HG03039 (cell line): Measurements from ENCODE around the gene CXCL3.
"Not testable (repeated sequence)": the region's sequence is repeated elsewhere in the genome, so short reads cannot be mapped to it uniquely, and the experiment has no call there.

Experiments
- ATAC-seq: cut with Tn5 transposase; IDR thresholded peaks from one replicate; pipeline ENCODE4 v1.9.1; 2021; ENCODE audit warnings: mild to moderate bottlenecking, moderate library complexity; ENCODE audit not compliant: unreplicated experiment

The CXCL3 gene

GRCh38 chr4:74038425-74039314 is at the start of gene CXCL3:
Gene CXCL3, minus strand, starts transcription at chr4:74038689. Its CDS starts 78 bp downstream, at chr4:74038611.
- peak; percentile 61 for ATAC-seq

DNA sequence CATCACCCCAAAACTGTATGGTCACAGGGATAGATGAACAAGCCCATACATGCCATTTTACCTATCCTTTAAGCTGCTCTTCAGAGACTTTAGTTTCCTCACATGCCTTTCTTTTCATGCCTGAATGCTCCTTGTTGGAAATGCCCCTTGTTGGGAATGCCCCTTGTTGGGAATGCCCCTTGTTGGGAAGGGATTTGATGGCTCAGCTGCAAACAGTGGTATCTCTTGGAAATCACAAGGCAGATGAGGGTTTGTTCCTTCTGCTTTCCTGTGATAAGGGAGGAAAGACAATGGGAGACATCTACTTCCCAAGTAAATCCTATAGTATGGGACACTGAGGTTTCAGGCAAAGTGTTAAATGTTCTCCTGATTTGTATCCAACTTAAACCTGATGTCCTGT is 49.0 kb upstream of the CXCL3 start:
- ATAC-seq = no peak

- no peak for ATAC-seq
Observed at GRCh38 chr4:74085669-74086068, 47.2 kb upstream of the CXCL3 start.

DNA sequence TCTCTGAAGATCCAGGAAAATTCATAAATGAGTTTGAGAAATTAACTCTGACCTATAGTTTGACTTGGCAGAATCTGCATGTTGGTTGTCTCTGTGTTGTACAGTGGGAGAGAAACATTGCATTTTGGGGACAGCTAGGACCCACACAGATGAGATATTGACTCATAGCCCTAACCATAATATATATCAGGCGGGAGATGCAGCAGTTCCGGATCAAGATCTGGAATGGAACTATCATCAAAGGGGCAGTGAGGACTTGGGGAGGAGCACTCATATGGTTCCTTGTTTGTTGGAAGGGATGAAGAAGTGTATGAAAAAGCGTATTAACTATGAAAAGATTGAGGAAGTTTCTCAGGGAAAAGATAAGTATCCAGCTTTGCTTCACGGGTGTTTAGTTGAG is 46.5 kb upstream of the CXCL3 start:
- no peak for ATAC-seq

DNA sequence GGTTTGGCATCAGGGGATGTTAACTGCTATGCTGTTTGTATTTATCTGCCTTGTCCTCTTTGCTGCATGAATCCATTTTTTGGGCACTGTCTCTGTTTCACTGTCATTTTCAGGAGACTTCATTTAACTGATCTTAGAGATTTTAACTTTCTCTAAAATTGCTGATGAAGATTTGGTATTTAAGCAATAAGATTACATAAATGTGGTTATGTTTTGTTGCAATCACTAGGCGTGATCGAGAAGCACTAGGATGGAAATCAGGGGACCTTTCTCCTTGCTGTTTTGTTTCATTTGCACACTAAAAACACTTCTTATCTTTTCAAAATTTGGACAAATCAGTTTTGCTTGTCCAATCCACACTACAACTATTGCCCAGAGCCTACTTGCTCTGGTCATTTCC is 45.1 kb upstream of the CXCL3 start:
- ATAC-seq = no peak

- ATAC-seq = no peak
Observed at GRCh38 chr4:74081035-74081434, 42.5 kb upstream of the CXCL3 start.

DNA sequence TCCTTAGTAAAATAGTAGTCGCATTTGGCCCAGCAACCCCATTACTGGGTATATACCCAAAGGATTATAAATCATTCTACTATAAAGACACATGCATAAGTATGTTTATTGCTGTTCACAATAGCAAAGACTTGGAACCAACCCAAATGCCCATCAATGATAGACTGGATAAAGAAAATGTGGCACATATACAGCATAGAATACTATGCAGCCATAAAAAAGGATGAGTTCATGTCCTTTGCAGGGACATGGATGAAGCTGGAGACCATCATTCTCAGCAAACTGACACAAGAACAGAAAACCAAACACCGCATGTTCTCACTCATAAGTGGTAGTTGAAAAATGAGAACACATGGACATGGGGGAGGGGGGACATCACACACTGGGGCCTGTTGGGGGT is 41.9 kb upstream of the CXCL3 start:
- ATAC-seq = not testable (repeated sequence)

- not testable (repeated sequence) for ATAC-seq
Observed at GRCh38 chr4:74079024-74079423, 40.5 kb upstream of the CXCL3 start.

GRCh38 chr4:74073358-74073757 is 34.9 kb upstream of the CXCL3 start:
- no peak for ATAC-seq

DNA sequence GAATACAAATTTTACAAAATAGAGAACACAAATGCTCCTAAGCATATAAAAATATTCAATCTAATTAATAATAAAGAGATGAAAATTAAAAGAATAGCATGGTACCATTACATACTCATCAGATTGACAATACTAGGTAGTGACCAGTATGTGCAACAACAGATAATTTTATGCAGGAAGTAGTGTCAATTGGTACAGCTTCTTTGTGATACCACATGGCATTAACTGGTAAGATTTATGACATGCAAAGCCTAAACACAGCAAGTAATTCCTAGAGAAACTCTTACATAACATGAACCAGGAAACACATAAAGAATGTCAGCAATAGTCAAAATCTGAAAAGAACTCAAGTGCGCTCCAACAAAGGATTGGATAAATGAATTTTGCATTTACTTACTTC is 34.2 kb upstream of the CXCL3 start:
- no peak for ATAC-seq

DNA sequence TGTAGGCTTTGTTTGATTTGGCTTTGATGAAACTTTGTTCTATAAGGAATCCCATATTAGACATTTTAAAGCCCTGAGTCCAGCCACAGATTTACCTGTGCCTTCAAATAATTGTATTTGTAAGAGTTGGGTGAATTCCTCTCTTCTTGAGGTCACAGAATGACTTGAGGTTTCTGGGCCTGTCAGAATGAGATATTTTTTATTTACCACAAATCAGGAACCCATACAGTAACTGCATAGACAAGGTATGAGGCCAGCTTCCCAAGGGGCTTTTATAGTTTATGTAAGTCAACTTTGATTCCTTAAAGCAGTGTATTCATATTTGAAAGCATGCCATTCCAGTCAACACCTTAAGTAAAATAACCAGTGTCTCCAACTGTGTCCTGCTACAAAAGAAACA is 29.1 kb upstream of the CXCL3 start:
- no peak for ATAC-seq

- ATAC-seq = no peak
Observed at GRCh38 chr4:74066232-74066631, 27.7 kb upstream of the CXCL3 start.

DNA sequence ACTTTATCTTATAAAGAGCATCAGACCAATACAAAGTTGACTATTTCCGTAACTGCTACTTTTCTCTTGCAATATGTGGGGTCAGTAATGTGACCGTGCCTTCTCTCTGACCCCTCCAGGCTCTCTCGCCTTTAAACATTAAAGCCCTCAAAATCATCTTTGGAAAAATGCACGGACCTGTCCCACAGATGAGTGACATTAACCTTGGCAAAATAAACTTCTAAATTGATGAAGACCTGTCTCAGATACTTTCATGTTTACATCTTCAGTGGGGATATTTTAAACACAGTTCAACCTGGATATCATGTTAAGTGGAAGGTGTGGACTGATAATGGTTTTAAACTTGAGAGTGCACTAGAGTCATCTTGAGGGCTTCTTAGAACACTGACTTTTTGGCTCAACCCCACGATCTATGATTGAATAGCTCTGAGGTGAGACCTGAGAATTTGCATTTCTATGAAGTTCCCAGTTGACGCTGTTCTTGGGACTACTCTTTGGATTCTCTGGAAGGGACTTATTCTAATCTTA is 26.7 kb upstream of the CXCL3 start:
- ATAC-seq = no peak

- ATAC-seq = no peak
Observed at GRCh38 chr4:74063859-74064258, 25.4 kb upstream of the CXCL3 start.

GRCh38 chr4:74062953-74063352 is 24.5 kb upstream of the CXCL3 start:
- no peak for ATAC-seq

DNA sequence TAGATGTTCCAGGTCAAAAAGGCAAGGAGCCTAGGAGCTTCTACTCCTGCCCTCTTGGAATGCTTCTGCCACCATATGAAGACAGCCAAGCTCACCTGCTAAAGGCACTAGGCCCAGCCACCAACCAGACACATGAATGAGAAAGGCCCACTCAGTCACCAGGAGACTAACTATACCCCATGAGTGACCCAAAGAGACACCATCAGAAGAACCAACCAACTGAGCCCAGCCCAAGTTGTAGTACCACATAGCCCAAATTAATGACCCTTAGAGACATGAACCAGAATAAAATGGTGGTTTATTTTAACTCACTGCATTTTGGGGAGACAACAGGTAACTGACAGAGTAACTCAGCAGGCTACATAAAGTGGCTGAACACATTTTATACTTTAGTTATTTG is 22.9 kb upstream of the CXCL3 start:
- no peak for ATAC-seq

GRCh38 chr4:74059161-74059829 is 20.8 kb upstream of the CXCL3 start:
- no peak for ATAC-seq

DNA sequence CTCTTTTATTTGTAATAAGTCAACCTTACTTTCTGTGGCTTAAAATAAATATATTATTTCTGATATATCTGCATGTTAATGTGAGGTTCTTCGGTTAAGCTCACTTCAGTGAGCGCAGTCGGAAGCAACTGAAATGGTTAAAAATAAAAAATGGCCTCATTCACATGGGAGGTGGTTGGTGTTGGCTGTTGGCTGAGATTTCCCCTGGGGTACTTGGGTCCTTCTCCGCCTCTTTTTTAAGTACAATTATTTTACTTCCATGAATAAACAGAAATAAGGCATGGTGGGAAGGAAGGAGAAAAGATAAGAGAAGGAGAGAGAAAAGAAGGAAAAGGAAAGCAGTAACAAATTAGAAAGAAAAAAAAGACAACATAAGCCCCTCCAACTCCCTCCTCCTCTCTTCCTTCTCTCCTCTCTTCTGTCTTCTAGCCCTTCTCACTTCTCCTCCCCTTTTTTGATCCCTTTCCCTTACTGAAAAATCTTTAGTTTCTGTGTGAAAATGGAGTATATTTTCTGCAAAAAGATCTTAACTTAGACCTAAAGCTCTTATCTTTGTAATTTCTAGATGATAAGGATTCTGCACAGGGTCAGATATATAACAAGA is 19.7 kb upstream of the CXCL3 start:
- ATAC-seq = no peak

DNA sequence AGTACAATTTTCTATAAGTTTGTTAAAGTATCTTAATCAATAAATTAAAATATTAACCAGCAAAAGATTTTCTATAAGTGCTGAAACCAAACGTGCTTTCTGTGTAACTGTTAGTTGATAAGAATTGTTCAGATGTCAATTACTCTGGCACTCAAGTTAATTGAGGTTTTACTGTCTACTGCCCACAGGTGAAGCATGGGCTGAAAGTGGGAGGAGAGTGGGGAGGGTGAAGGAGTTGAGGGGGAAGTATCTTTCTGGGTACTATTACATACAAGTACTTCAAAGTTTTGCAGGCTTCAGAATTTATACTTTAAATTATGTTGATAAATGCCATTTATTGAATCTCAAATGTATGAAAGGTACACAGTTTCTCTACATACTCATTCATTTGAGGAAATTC is 19.1 kb upstream of the CXCL3 start:
- no peak for ATAC-seq

DNA sequence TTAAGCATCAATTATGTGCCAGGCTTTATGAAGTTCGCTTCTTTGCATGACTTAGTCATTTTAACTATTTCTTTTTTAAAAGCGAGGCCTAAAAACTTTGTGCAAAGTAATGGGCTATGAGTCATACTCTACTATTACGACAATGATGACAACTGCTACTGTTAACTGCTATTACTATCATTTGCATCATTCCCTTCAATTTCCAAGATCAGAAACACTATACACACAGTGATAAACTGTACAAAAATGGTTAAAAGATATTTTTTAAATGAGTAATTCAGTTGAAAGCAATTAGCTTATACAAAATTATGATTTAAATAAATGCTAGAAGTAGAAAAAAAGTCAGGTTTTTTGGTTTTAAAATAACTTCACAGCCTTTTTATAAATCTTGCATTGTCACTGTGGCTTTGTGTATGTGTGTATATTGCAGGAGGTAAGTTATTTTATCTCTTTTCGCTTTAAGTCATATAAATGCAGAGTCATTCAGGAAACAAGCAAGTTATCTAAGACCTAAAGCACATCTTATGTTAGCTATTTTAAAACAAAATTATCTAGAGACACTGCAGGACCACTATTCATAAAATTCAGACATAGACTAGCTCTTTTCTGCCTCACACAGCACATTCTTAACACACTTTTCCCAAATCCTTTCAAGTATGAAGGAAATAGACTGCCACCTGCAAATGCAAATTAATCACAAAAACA is 18.5 kb upstream of the CXCL3 start:
- ATAC-seq = no peak
